Urinary bladder (tissue), 4 donors: ENCODE data around the gene SLFN12L. TPM values are rescaled to one million over a fixed set of nuclear protein-coding genes. Genes with fewer than 3 reads are reported as not detected.
"Not testable (repeated sequence)": the region's sequence is repeated elsewhere in the genome, so short reads cannot be mapped to it uniquely, and the experiment has no call there.

Experiments used
- DNase-seq: peaks from one replicate; pipeline ENCODE4 v3.0.0-alpha.2; 2015; ENCODE audit errors: extremely low spot score
- H3K27ac ChIP-seq: one replicate; pipeline ENCODE4 v1.5.1; 2013; ENCODE audit warnings: low read depth, mild to moderate bottlenecking, moderate library complexity
- H3K36me3 ChIP-seq: one replicate; pipeline ENCODE4 v1.6.1; 2013; ENCODE audit warnings: mild to moderate bottlenecking, moderate library complexity; ENCODE audit not compliant: insufficient read depth
- H3K4me1 ChIP-seq: one replicate; pipeline ENCODE4 v1.6.1; 2013; ENCODE audit warnings: mild to moderate bottlenecking, moderate library complexity; ENCODE audit not compliant: insufficient read depth
- H3K4me3 ChIP-seq: one replicate; pipeline ENCODE4 v1.5.1; 2013; ENCODE audit warnings: low read depth, low read length
- WGBS: extraction: QIAGEN DNeasy Blood & Tissue Kit; methylation state at CpG from one replicate; pipeline ENCODE4 v1.1.7; 2013; 5-methylcytosine and 5-hydroxymethylcytosine counted together
- polyA plus RNA-seq: library from polyadenylated mRNA; stranded (reverse); fragments of 200-250 nt; gene quantifications from one replicate; pipeline ENCODE4 v1.2.3, GENCODE V29; 2013
- total RNA-seq: library from RNA; depleted of rRNA; stranded (reverse); fragments of >200 nt; gene quantifications from one replicate; pipeline ENCODE4 v1.2.3, GENCODE V29; 2014
- donor health status: healthy with polysubstance abuse.
- donor health status: healthy.

The SLFN12L gene
- total and polyA plus RNA-seq, 2 donors, result 0.30 to 3.6 TPM

GRCh38 chr17:35535406-35535805, 2.1 kb downstream of the SLFN12L start:
- not testable (repeated sequence) for DNase-seq, H3K4me1 ChIP-seq, H3K36me3 ChIP-seq, H3K4me3 ChIP-seq
- WGBS, result 91% methylated on average over 9 of the region's 9 CpGs
- peak overlapping the region; percentile 67 for H3K27ac ChIP-seq

GRCh38 chr17:35534576-35535093, 2.8 kb downstream of the SLFN12L start:
- H3K4me3 ChIP-seq, result no peak overlapping the region
- WGBS, result 36% methylated on average over 3 of the region's 3 CpGs

GRCh38 chr17:35531160-35531559, 6.3 kb downstream of the SLFN12L start:
- no peak for DNase-seq
- WGBS, result 41% methylated on average over 1 of the region's 1 CpG
- Histone ChIP-seq H3K4me3 (no peak overlapping the region), H3K36me3 (no peaks in the 10 kb centered on the region), H3K27ac (no peak overlapping the region), H3K4me1 (no peaks in the 10 kb centered on the region)

More at GRCh38 chr17:35534576-35535093, 2.8 kb downstream of the SLFN12L start:
- DNase-seq, result no peak
- peak overlapping the region; percentile 16 for H3K27ac ChIP-seq
- no peaks in the 10 kb centered on the region for H3K4me1 ChIP-seq
- H3K36me3 ChIP-seq, result no peaks in the 10 kb centered on the region

GRCh38 chr17:35529866-35530265, 7.6 kb downstream of the SLFN12L start:
- no peak for DNase-seq
- H3K4me1 ChIP-seq, result no peaks in the 10 kb centered on the region
- WGBS, result 84% methylated on average over 8 of the region's 8 CpGs
- no peak overlapping the region for H3K27ac ChIP-seq
- no peak overlapping the region for H3K4me3 ChIP-seq
- no peaks in the 10 kb centered on the region for H3K36me3 ChIP-seq

- not testable (repeated sequence) for H3K27ac ChIP-seq, H3K4me1 ChIP-seq, DNase-seq, H3K36me3 ChIP-seq, H3K4me3 ChIP-seq
- 91% methylated on average over 1 of the region's 1 CpG for WGBS
Observed at GRCh38 chr17:35529326-35529725, 8.2 kb downstream of the SLFN12L start.

GRCh38 chr17:35523296-35523695, 14.2 kb downstream of the SLFN12L start:
- 66% methylated on average over 4 of the region's 4 CpGs for WGBS
- Histone ChIP-seq H3K4me1 (no peaks in the 10 kb centered on the region), H3K4me3 (no peak overlapping the region), H3K27ac (no peak overlapping the region), H3K36me3 (no peaks in the 10 kb centered on the region)
- no peak for DNase-seq

GRCh38 chr17:35521654-35522256, 15.7 kb downstream of the SLFN12L start:
- H3K36me3 ChIP-seq, H3K4me1 ChIP-seq, H3K27ac ChIP-seq, H3K4me3 ChIP-seq, DNase-seq: not testable (repeated sequence)
- 72% methylated on average over 5 of the region's 5 CpGs for WGBS

- WGBS, result 80% methylated on average over 1 of the region's 1 CpG
- DNase-seq, result no peak
Observed at GRCh38 chr17:35521150-35521549, 16.3 kb downstream of the SLFN12L start.

GRCh38 chr17:35519906-35520442, 17.5 kb downstream of the SLFN12L start:
- H3K4me1 ChIP-seq, result no peaks in the 10 kb centered on the region
- no peak overlapping the region for H3K4me3 ChIP-seq
- no peaks in the 10 kb centered on the region for H3K36me3 ChIP-seq
- 53% methylated on average over 8 of the region's 8 CpGs for WGBS
- H3K27ac ChIP-seq, result no peak overlapping the region
- DNase-seq, result no peak

More at GRCh38 chr17:35521150-35521549, 16.3 kb downstream of the SLFN12L start:
- H3K36me3 ChIP-seq, result no peaks in the 10 kb centered on the region
- H3K4me1 ChIP-seq, result no peaks in the 10 kb centered on the region
- no peak overlapping the region for H3K27ac ChIP-seq
- no peak overlapping the region for H3K4me3 ChIP-seq

- Histone ChIP-seq H3K27ac (no peak overlapping the region), H3K4me3 (no peak overlapping the region), H3K36me3 (no peaks in the 10 kb centered on the region), H3K4me1 (no peaks in the 10 kb centered on the region)
- 69% methylated on average over 3 of the region's 3 CpGs for WGBS
- DNase-seq, result no peak
Observed at GRCh38 chr17:35519439-35519838, 18.0 kb downstream of the SLFN12L start.

GRCh38 chr17:35518431-35518830, 19.0 kb downstream of the SLFN12L start:
- not testable (repeated sequence) for H3K36me3 ChIP-seq, H3K4me1 ChIP-seq, DNase-seq, H3K4me3 ChIP-seq, H3K27ac ChIP-seq
- 85% methylated on average over 5 of the region's 5 CpGs for WGBS

GRCh38 chr17:35515027-35515426, 22.5 kb downstream of the SLFN12L start:
- no peak overlapping the region for H3K27ac ChIP-seq
- DNase-seq, result no peak
- no peaks in the 10 kb centered on the region for H3K4me1 ChIP-seq
- 46% methylated on average over 21 of the region's 21 CpGs for WGBS
- H3K36me3 ChIP-seq, result no peaks in the 10 kb centered on the region
- no peak overlapping the region for H3K4me3 ChIP-seq

GRCh38 chr17:35514564-35514963, 22.9 kb downstream of the SLFN12L start:
- H3K4me3 ChIP-seq, result no peak overlapping the region
- 32% methylated on average over 2 of the region's 2 CpGs for WGBS
- no peak overlapping the region for H3K27ac ChIP-seq
- H3K4me1 ChIP-seq, result no peaks in the 10 kb centered on the region
- no peaks in the 10 kb centered on the region for H3K36me3 ChIP-seq
- DNase-seq, result no peak

GRCh38 chr17:35510052-35510451, 27.4 kb downstream of the SLFN12L start:
- Histone ChIP-seq H3K4me3 (no peak overlapping the region), H3K4me1 (no peaks in the 10 kb centered on the region), H3K27ac (no peak overlapping the region), H3K36me3 (no peaks in the 10 kb centered on the region)
- 73% methylated on average over 2 of the region's 2 CpGs for WGBS
- no peak for DNase-seq
